Right lung (tissue), 5 donors: ENCODE data around the gene FBN2. TPM values are rescaled to one million over a fixed set of nuclear protein-coding genes. Genes with fewer than 3 reads are reported as not detected.

Experiments
- DNase-seq, 2 donors: peaks; one replicate each; pipeline ENCODE4 v3.0.0-alpha.2; 2013
- polyA plus RNA-seq, 5 donors: library from polyadenylated mRNA; unstranded; fragments of 120-200 nt; gene quantifications; one replicate each; pipeline versions ENCODE4 v1.2.1 to v1.2.3, GENCODE V29; 2013; ENCODE audit warnings: inconsistent platforms in 1 of 5, low replicate concordance in 1 of 5; ENCODE audit not compliant: insufficient read length in 5 of 5, insufficient read depth in 1 of 5

Gene FBN2
- polyA plus RNA-seq, 5 donors: 37.5 to 57.0 (median 52.2) TPM

GRCh38 chr5:128254789-128255188, 283.3 kb downstream of the FBN2 start:
- DNase-seq: no peak

GRCh38 chr5:128253880-128254279, 284.2 kb downstream of the FBN2 start:
- DNase-seq: no peak

DNA sequence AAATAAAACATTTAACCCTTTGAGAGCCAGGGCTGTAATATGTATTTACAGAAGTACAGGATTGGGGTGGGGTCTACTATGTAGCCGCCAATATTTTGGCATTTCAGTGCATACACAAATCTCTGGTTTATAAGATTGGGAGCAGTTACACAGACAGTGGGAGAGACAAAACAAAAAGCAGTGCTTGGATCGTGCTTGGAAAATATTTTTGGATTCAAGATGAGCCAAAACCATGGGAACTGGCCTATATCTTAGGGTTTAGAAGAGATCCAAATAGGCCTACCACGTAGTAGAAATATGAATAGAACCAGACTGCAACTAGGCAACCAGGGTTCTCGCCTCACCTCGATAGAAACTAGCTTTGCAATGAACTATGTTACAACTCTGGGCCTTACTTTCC, 284.9 kb downstream of the FBN2 start:
- no peak for DNase-seq

GRCh38 chr5:128252756-128253155, 285.3 kb downstream of the FBN2 start:
- DNase-seq: no peak

- no peak for DNase-seq
Measured at GRCh38 chr5:128252196-128252595, 285.8 kb downstream of the FBN2 start.

GRCh38 chr5:128245974-128246373, 292.1 kb downstream of the FBN2 start:
- no peak for DNase-seq

DNA sequence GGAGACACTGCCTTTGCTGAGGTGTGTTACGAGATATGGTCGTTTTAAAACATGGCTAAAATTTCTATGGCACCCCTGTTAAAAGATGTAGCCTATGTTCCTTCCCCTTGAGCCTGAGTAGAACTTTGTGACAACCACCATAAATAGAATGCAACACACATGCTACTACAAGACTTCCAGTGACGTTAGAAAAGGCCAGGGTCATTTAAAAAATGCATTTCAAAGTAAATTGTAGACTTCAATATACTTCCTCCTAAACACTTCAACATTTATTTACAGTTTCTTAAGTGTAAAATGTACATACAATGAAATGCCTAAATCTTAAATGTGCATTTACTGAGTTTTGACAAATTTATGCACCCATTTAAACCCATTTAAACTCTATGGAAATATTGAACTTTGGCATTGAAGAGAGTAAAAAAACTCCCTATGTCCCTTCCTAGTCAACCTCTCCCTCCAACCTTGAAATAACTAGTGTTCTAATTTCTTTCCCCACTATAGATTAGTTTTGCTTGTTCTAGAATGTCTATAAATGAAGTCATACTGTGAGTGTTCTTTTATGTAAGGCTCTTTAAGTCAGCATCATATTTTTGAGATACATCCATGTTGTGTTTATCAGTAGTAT, 294.0 kb downstream of the FBN2 start:
- no peak for DNase-seq

DNA sequence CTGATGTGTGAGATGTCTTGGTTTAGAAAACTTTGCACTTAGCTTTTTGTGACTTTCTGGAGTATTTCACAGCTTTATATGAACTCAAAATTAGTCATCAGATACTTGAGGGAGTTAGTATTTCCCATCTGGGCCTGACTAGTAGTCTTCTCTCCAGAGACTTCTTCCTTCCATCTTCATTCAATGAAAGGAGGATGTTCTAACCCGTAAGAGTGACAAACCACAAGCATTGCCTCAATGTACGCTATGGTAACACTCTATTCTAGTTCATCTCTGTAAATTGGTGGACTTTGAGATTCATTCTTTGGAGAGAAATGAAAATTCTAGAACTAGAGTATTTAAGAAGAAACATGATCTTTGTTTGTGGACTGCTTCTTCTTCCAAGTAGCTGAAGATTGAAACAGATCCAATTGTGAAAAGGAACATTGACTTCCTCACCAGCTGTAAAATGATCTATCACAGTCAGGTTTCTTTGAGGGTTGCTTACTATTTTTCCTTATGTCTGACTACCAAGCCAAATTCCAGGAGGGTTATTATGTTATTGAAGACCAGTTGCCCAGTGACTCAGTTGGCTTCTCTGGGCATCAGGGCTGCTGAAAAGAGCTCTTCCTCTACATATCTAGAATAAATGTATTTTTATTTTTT, 296.9 kb downstream of the FBN2 start:
- DNase-seq: no peak

DNA sequence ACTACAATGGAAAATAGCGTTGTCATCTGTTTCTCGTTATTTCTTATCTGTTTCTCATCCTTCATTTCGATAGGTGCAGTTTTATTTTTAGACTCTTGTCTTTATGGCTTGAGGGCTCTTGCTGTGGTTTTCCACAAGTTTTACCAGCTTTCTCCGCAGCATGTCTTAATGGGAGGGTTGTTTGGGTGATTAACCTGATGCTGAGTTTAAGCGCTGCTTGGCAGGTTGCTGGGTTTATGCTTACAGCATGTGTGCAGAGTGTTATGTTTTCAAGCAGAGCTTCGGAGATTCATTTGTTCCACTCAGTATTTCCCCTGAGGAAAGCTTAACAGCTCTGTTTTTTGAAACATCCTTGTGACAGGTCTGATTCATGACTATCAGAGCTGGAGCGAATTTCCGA, 300.5 kb downstream of the FBN2 start:
- no peak for DNase-seq

GRCh38 chr5:128237000-128237399, 301.0 kb downstream of the FBN2 start:
- DNase-seq: no peak

GRCh38 chr5:128236334-128236733, 301.7 kb downstream of the FBN2 start:
- no peak for DNase-seq

GRCh38 chr5:128234928-128235641, 303.0 kb downstream of the FBN2 start:
- DNase-seq: no peak

DNA sequence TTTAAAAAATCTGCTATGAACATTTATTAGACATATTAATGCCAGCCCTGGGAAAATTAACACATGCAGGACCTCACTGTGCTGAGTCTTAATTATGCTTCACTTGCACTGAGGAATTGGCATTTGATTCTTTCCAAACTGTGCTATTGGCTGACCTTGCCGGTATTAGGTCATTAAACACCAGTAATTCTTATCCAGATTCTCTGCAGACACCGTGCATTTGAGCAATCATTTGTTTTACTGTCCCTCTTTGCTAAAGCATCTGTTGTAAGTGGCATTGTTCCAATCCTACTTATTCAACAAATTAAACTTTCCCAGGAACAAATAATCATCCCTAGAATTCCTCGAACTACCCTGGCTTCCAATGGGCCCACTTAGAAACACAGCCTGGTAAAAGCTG, 309.5 kb downstream of the FBN2 start:
- peak; percentile 24 to 43 for DNase-seq

DNA sequence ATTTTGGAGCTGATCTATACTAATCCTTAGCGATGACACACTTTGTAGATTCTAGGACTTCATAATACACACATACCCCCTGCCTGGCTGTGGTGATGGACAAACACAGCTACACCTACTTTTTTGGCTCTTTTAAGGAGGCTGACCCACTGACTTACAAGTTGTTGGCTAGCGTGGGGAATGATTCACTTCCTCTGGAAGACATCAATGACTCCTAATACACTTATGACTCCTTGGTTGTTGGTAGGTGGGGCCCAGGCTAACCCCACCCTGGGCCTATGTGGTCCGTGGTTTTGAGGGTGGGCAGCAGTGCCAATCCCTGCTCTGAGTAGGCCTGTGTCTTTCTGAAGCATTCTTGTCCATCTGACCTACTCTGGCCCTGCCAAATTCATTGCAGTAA, 310.0 kb downstream of the FBN2 start:
- no peak for DNase-seq

DNA sequence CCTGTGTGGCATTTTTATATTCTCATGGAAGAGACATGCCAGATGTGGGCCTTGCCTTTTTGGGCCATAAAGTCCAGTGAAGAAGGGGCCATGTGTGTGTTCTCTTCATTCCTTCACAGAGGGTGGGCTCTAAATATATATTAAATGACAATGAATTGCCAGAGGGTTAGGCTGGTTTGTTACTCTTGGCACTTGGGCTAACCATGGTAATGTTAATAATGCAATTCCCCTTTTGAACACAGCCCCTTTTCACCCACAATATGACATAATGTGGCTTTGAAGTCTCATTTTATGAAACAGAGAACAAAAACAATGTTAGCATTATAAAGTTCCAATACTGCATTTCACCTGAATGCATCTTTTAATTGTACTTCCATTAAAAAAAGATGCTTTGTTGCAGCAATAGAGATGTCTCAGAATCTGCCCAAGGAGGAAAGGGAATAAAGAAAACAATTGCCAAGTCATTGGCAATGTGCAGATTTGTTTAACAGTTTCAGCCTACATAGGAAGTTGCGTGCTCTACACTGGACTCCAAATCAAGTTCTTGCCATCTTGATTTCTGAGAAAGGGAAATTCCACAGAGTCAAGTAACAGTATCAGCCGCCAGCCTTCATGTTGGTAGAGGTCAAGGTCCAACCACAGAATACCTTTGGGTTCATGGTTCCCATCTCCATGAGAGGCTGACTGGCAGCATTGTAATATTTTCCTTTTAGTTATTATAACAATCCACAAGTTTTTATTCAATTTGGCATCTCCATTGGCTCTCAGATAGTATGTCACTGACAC, 312.6 kb downstream of the FBN2 start:
- DNase-seq: no peak

GRCh38 chr5:128224336-128224735, 313.7 kb downstream of the FBN2 start:
- DNase-seq: no peak

GRCh38 chr5:128220841-128221240, 317.2 kb downstream of the FBN2 start:
- no peak for DNase-seq

- no peak for DNase-seq
Measured at GRCh38 chr5:128216860-128217531, 321.0 kb downstream of the FBN2 start.

DNA sequence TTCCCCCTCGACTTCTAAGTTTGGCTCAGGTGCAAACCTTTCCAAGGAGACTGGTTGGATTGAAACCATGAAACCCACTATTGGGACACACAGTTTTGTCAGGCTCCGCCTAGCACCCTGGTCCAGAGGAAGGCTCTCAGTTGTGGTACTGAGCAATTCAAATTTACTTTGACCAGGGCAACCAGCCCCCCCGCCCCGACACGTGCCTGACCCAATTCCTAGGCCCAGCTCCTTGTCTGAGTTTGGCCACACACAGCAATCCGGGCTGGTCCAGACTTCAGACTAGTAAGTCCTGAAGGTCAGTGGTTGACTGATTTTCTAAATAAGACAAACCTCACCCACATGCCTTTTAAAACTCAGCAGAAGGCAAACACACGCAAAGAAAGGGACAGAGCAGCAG, 321.8 kb downstream of the FBN2 start:
- DNase-seq: no peak

DNA sequence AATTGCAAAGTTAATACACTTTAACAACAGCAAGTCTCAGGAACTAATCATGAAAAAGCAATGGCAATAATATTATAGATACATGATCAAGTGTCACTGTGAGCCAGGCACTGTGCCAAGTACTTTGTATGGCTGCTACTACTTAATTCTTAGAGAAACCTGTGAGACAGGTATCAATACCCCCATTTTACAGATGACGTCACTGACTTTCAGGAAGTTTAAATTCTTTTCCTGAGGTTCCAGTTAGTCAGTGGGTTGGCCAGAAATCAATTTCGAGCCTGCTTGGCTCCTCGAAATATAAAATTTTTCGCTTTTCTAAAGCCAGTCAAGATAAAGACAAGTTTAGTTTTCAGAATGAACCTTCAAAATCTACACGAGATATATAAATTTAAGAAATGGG, 324.2 kb downstream of the FBN2 start:
- no peak for DNase-seq

DNA sequence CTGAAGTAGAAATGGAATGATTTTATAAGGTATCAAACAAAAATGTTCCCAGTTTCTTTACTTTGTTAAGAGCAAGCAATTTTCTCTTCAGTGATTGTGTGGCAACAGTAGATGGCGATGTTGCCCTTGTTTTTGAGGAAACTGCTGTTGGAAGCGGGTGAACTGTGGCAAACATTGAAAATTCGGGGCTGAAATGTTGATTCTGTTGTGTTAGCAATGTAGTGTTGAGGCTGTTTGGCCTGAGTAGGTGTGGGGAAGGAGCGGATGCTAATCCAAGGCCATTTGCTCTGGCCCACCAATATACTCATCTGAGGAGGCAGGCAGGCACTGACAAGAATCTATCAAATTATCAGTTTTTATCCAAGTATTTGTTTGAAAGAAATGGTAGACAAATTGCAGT, 324.7 kb downstream of the FBN2 start:
- peak; percentile 49 to 71 for DNase-seq
